GM18520 (cell line): ENCODE data around the gene NSUN7.
A peak's percentile ranks its signal among the peaks of the same experiment; 100 is the strongest.
"Not testable (repeated sequence)": the region's sequence is repeated elsewhere in the genome, so short reads cannot be mapped to it uniquely, and the experiment has no call there.

Experiments used
- ATAC-seq: cut with Tn5 transposase; IDR thresholded peaks from one replicate; pipeline ENCODE4 v1.9.1; 2021; ENCODE audit not compliant: unreplicated experiment

The NSUN7 gene, protein sequence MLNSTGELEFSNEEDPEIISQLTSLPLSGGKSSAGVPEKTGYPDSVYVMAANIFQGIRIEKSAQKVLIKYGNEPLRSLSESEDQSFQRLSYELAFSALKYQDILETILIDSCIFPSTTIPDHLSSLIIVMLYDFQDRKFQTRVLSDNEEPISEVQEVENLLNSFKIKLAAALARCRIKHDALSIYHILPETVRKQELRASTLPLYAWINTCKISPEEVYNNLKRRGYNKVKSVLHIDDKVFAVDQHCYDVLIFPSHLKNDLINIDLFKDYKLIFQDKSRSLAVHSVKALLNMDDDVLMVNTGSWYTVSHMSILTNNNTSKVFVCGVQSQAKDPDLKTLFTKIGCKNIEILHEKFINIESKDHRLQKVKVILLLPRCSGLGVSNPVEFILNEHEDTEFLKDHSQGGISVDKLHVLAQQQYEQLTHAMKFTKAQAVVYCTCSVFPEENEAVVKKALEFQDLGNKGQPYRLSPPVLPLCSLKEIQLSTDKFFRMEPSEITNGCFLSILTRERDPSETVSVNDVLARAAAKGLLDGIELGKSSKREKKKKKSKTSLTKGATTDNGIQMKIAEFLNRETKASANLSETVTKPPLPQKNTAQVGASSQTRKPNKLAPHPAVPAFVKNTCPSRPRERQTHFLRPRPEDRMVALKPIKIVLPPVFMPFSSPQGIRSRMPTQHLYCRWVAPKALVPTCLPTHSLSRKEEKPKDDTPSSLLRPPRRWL

DNA sequence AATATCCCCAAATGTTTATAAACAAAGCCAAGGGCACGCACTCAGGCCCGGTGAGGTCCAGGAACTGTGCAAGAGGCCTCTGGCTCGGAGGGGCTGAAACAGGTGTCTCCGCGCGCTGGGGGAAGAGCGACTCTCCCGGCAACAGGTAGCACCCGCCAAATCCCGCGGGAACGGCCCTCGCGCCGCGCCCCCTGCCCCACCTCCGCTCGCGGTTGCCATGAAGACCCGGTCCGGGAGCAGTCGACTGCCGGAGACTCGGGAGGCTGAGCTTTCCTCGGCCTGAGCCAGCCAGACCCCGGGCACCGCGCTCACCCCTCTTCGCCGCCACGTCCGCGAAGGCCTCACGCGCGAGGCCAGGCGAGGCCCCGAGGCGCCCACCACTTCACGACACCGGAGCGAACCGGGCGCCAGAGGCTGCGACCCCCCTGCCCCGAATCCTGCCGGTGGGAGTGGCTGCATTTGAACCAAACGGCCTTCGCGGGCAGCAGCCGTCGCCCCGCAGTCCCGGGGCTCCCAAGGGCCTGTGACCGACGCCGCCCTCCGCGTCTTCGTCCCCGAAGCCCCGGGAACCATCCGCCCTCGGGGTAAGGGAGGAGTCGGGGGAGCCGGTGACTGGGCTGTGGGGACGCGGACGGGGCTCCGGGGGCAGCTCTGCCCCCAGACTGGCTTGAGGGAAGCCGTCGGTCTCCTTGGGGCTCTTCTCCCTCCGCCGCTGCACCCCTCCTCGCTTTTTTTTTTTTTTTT lies at the start of gene NSUN7:
Gene NSUN7 (plus strand): TSS at position 239 of the 744 bp plus-strand sequence. CDS start 739 bp downstream, outside the sequence.
- no peak for ATAC-seq

DNA sequence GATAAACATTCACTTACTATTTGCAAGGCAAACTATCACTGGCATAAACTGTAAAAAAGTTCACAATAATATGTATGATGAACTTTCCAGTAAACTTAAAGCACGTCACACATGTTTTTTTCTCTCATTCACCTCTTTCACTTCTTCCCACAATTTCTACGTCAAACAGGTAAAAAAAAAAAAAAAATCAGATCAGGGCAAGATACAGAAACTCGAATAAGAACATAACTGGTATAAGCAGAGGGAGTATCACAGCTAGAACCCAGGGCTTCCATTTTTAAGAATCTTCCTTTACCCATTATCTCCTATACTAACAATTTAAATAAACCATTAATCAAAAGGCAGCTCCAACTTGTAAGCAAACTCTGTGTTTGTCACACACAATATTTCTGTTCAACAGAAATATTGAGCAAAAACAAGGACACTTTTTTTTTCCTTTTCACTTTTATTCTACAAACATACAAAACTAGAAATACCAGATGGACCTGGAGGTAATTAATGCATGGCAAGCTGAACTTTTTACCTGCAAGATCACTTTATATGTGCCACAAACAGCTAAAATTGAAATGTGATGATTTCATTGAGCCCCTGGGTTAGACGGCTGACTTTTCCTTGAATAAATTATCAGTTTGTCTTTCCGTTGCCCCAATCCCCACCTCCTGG lies 47.5 kb upstream of the NSUN7 start:
- ATAC-seq, result no peak

DNA sequence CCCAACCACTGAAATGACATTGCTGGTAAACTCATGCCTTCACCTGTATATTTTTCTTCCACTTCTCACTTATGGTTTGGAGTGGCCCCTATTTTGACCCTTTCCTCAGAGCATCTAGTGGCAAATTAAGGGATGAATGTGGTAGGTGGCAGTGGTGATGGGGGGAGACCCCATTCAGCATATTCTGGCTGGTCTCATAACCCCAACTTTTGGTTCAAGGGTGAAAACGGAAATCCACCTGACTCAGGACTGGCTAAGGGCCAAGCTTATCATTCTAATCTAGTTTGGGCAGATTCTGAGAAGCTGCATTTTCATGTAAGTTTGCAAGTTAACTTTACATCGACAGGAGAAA lies 47.0 kb upstream of the NSUN7 start:
- no peak for ATAC-seq

DNA sequence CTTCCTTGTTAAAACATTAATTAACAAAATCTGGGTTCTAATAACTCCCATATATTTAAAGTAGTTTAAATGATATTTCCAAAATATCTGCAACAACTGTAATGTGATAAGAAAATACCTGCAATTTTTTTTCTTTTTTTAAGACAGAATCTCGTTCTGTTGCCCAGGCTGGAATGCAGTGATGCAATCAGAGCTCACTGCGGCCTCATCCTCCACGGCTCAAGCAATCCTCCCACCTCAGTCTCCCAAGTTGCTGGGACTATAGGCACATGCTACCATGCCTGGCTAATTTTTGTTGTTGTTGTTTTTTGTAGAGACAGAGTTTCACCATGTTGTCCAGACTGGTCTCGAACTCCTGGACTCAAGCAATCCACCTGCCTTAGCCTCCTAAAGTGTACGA lies 45.7 kb upstream of the NSUN7 start:
- ATAC-seq, result no peak

DNA sequence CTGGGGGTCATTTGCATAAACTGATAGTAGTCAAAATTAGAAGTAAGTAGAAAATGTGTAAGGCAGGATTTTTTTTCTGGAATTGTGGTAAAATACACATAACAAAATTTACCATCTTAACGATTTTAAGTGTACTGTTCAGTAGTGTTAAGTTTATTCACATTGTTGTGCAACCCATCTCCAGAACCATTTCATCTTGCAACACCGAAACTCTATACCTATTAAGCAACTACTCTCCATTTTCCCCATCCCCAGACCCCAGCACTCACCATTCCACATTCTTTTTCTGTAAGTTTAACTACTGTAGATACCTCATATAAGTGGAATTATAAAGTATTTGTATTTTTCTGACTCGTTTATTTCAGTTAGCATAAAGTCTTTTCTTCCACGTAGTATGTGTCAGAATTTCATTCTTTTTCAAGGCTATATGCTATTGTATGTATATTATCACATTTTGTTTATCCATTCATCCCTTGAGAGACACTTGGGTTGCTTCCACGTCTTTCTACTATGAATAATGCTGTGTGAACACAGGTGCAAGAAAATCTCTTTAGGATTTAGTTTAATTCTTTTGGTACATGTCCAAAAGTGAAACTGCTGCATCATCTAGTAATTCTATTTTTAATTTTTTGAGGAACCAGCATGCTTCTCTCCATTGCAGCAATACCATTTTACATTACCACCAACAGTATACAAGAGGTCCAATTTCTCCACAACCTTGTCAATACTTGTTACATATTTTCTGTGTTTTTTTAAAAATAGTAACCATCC lies 39.1 kb upstream of the NSUN7 start:
- ATAC-seq, result no peak

DNA sequence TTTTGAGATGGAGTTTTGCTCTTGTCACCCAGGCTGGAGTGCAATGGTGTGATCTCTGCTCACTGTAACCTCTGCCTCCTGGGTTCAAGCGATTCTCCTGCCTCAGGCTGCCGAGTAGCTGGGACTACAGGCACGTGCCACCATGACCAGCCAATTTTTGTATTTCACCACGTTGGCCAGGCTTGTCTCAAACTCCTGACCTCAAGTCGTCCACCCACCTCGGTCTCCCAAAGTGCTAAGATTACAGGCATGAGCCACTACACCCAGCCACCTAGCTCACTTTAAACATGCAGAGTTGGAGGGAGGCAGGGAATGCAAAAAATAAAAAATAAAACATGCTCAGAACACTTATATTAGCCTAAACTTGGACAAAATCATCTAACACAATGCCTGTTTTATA lies 36.8 kb upstream of the NSUN7 start:
- ATAC-seq, result not testable (repeated sequence)

DNA sequence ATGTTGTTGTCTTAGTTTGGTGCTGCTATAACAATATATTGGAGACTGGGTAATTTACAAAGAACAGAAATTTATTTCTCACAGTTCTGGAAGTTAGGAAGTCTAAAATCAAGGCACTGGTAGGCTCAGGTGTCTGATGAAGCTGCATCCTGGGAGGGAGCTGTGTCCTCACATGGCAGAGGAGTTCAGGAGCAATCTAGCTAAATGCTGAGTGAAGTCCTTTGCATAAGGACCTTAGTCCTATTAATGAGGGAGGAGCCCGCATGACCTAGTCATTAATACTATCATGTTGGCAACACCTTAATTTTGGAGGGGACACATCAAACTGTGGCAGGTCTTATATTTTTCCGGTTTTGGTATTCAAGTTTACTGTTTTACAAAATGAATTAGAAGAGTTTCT lies 36.0 kb upstream of the NSUN7 start:
- no peak for ATAC-seq

DNA sequence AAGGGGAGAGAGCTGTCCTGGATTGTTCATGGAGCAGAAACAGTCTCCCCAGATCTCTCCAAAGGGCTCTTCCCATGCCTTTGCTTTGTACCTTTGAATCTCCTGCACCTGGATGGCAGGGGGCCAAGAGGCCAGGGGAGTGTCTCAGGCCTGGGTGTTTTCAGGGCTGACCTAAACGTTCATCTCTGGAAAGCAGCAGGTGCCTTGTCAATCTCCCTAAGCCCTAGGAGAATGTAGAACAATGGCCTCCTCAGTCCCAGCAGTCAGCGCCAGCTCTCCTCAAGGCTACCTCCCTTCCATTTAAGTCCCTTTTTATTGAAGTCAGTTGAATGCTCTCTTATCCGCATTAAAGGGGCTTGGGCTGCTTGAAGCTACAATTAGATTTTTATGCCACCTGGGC lies 31.2 kb upstream of the NSUN7 start:
- ATAC-seq, result no peak

DNA sequence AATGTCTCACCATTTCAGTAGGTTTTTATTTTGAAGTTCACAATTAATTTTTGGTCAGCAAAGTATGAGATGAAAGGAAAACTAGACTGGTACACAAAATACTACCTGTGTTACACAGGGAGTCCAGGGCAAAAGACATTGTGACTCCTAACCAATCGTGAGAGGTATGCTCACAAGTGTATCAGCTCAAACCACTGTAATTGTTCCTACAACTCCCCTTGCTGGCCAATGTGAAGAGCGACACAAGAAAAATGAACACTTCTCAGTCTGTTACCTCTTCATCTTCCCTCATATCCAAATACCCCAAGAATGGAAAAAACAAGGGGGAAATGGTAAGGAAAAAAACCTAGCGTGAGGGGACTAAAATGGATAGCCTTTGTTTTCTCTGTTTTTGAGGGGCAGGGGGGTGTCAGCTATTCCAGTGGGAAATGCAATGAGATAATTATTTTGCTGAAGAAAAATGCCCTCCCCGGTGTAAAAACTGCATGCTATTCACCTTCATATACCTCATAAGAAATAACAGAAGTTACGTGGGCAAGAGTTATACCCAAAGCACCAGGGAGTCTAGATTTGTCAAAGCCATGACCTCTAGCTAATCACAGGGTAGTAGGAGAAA lies 30.6 kb upstream of the NSUN7 start:
- ATAC-seq, result peak; percentile 56

DNA sequence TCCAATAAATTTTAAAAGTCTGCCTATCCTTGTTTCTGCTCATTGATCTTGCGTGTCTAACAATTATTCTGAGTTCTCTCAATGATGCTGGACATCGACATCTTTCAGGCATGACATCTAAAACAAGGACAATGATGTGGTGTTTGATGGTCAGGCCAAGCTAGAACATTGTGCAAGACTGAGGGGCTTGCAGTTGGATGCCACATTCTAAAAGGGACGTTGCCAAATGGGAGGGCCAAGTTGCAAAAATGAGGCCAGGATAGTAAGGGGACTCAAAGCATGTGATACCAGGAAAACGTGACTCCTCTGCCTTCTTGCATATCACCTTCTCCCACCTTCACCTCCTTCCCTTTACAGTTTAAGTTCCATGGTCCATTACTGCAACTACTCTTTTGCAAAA lies 29.4 kb upstream of the NSUN7 start:
- no peak for ATAC-seq

DNA sequence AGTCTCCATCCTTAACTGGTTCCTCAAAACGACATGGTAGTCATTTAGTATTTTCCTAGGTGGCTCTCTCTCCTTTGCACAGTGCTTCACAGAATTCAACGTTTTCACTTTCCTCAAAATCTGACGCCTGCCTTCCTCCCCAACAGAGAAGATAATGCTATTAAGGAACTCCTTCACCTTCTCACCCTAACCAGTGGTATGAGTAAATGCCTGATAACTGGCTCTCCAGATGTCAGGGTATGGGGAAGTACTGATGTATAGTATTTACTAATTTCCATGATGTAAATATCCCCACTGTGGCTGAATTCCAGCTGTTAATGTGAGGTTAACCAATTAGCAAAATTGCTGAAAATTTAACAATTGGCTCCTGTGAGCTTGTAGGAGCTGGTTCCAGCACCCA lies 28.8 kb upstream of the NSUN7 start:
- ATAC-seq, result no peak

DNA sequence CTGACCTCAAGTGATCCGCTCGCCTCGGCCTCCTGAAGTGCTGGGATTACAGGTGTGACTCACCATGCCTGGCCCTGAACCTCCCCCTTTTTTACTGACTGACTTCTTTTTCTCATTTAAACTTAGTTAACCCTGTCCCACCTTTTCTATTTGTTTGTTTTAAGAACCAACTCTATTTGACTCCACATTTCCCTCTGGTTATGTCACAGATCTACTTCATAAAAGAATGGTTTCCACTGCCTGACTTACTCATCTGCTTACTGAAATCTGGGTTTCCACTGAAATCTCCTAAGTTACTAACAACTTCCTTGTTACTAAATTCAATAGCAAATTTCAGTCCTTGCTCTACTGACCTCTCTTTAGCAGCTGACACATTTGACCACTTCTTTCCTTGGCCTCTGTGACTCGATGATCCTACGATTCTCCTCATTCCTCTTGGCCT lies 28.0 kb upstream of the NSUN7 start:
- no peak for ATAC-seq

DNA sequence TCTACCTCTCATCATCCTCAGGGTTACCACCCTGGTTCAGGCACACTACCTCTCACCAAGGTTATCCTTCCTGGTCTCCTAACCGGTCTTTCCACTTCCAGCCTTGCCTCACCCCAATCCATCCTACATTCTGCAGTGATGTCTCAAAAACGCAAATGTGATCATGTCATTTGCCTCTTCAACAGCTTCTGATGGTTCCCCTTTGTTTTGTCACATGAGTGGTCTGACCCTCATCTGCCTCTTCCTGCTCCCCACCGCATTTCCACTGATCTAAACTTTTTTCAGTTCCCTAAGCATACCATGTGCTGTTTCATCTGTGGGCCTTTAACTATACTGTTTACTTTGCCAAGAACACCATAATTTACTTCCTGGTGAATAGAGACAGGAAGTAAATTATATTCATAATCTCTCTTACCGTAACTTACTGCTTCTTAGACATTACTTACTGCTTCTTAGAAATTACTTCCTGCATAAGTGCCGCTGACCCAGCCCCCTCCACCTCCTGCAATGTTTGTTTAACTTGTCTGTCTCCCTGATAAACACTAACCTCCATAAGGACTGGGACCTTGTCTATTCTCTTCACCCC lies 27.1 kb upstream of the NSUN7 start:
- peak; percentile 35 for ATAC-seq

DNA sequence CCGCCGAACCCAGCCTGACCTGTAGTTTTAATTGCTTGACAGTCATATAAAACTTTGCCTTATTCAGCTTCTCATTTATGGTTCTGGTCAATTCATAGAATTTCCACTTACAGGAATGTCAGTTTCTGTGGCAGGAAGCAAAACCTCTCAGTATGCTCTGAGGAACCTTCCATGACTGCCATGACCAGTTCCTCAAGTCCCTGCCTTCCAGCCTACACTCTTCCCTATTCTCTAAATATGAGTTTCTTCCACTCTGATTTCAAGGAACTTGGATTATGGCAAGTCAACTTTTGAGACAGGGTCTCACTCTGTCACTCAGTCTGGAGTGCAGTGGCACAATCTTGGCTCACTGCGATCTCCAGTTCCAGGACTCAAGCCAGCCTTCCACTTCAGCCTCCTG lies 26.0 kb upstream of the NSUN7 start:
- ATAC-seq, result no peak

DNA sequence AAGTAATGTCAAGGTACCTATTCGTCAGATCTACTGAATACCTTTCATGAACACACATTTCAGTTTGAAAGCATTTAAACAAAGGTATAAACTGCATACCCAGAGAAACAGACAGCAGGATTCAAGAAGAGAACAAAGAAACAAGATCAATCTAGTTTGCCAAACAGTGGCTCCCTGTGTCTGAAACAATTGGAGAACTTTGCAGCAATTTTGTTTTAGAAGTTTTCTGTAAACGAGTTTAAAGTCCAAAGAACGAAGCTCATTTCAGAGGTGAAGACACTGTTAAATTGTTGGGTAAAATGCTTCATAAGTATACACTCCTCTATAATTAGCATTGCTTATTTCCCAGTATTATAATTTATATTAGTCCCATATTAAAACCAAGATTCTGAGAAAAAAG lies 21.4 kb upstream of the NSUN7 start:
- no peak for ATAC-seq

DNA sequence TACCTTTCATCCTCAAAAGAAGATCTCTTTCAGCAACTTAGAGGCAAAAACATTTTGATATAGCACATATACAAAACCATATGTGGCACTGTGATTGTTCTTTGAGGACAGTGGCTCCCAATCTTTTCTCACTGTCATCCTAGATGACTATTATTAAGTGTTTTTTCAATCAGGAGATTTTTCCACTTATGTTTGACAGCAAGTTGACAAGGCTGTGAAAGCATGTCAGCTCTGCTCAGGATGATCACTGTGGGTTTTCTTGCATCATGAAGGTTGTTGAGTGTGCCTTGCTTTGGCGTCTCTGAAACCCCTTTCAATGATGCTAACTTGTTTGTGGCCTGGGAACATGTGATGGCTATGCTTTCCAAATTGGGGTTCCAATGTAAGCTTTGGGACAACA lies 20.2 kb upstream of the NSUN7 start:
- no peak for ATAC-seq

DNA sequence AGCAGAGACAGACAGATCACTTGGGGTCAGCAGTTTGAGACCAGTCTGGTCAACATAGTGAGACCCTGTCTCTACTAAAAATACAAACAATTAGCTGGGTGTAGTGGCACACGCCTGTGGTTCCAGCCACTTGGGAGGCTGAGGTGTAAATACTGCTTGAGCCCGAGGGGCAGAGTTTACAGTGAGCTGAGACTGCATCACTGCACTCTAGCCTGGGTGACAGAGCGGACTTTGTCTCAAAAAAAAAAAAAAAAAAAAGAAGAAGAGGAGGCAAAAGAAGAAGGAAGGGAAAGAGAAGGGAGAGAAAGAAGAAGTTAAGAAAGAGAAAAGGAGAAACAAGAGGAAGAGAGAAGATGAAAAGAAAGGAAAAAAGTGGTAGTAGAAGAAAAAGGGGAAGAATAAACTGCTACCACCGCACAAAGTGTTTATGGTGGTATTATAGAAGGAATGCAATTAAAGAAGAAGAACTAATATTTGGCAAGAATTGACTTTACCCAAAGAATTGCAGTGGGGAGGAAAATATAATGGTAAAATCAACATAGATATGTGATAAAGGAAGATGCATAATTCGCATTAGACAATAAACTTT lies 19.6 kb upstream of the NSUN7 start:
- ATAC-seq, result no peak

DNA sequence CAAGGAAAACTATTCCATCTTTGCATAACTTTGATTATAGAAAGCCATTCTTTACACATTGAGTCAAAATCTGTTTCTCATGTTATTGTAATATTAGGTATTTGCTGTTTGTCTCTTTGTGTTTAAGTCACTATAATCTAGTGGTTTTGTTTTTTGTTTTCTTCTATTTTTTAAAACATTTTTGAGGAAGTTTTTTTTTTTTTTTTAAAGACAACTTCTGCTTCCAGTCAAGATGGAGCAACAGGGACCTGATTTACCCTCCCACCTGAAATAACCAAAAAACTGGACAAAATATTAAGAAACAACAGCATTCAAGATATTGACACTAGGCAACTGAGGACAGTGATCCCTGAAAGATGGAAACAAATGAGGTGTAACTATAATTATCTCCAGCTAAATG lies 18.4 kb upstream of the NSUN7 start:
- ATAC-seq, result no peak

DNA sequence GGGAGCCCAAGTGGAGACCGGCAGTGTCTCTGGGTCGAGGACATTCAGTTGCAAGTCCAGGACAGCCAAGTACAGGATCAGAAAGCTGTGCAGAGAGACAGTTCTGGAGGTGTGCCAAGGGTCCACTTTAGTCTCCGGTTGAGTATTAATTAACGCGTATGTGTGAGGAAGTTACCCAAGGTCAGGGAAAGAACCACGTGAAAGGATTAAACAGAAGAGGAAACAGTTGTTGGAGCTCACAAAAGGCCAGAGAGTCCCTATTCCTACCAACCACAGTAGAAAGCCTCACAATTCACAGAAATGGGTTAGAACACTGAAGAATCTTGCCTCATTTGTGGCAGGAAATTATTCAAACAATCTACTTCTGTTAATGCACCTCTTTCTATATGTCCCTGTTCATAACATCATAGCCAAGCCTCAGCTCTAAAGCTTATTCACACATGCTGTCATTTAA lies 17.9 kb upstream of the NSUN7 start:
- peak; percentile 50 for ATAC-seq
